A549 (cell line): Measurements from ENCODE around the gene NUDCD2. TPM values are rescaled to one million over a fixed set of nuclear protein-coding genes. Genes with fewer than 3 reads are reported as not detected.

Experiments used
- ATAC-seq, 2 experiments: fragments of 200-7000 bp in 1 of 2; fragments of >200 bp in 1 of 2; cut with Nextera tagmentation in 1 of 2; cut with Tn5 transposase in 1 of 2; 3 replicates each; pipeline versions ENCODE4 v1.8.0 to v1.9.1; 2018 to 2020; ENCODE audit warnings: mild to moderate bottlenecking in 1 of 2, moderate library complexity in 1 of 2
- CTCF ChIA-PET: fragments of 300-600 bp; sonication (Branson Sonifier 250); formaldehyde crosslinking; extraction: SDS; loops from one replicate; lab custom pipeline; 2021; ENCODE audit warnings: antibody characterized with exemption, inconsistent platforms; lab: Yijun Ruan, JAX
- POLR2A ChIA-PET: fragments of 350-600 bp; formaldehyde crosslinking; extraction: SDS; loops from one replicate; lab custom pipeline; 2021; ENCODE audit warnings: antibody characterized with exemption, inconsistent platforms; lab: Yijun Ruan, JAX
- DNase-seq, 2 experiments: peaks; one replicate each; pipeline versions ENCODE4 v3.0.0 to v3.0.0-alpha.2; 2011 to 2016; ENCODE audit warnings: low read depth in 1 of 2, low spot score in 1 of 2
- FAIRE-seq: peaks from 2 replicates; lab custom pipeline; 2011; peaks lifted over from hg19 to GRCh38; lab: Jason Lieb, UNC
- H3K27ac ChIP-seq, 2 experiments: fragments of >200 bp; sonication (Bioruptor Twin); formaldehyde crosslinking; 3 replicates each; pipeline ENCODE4 v1.5.1; 2016 to 2017
- H3K4me1 ChIP-seq: fragments of >200 bp; sonication (Bioruptor Twin); formaldehyde crosslinking; 3 replicates; pipeline ENCODE4 v1.6.1; 2016
- H3K4me2 ChIP-seq: fragments of >200 bp; sonication (Bioruptor Twin); formaldehyde crosslinking; 3 replicates; pipeline ENCODE4 v1.6.1; 2016
- H3K4me3 ChIP-seq: fragments of >200 bp; sonication (Bioruptor Twin); formaldehyde crosslinking; 3 replicates; pipeline ENCODE4 v1.5.1; 2016
- H3K9me3 ChIP-seq: fragments of >200 bp; sonication (Bioruptor Twin); formaldehyde crosslinking; 3 replicates; pipeline ENCODE4 v1.6.1; 2016
- EHMT2 ChIP-seq: fragments of 200-600 bp; sonication (generic); IDR thresholded peaks from 2 replicates; pipeline ENCODE4 v1.6.1; 2016; ENCODE audit warnings: antibody characterized with exemption, low read depth, mild to moderate bottlenecking, moderate library complexity
- GATA3 ChIP-seq: IDR thresholded peaks from 2 replicates; pipeline ENCODE4 v1.6.1; 2012; ENCODE audit warnings: borderline replicate concordance
- HOXB5 ChIP-seq: fragments of 250-450 bp; sonication (Bioruptor Pico); IDR thresholded peaks from 2 replicates; pipeline ENCODE4 v1.5.0; 2020; ENCODE audit warnings: mild to moderate bottlenecking, moderate library complexity
- JUN ChIP-seq, 2 experiments: fragments of >200 bp; sonication (Bioruptor Twin); formaldehyde crosslinking; IDR thresholded peaks; 2 replicates in 1 of 2; 3 replicates in 1 of 2; pipeline ENCODE4 v1.6.1; 2016 to 2017
- MAFK ChIP-seq: fragments of 450-650 bp; IDR thresholded peaks from 2 replicates; pipeline ENCODE4 v1.6.1; 2014; ENCODE audit not compliant: partially characterized antibody
- MAZ ChIP-seq: fragments of 150-350 bp; IDR thresholded peaks from 2 replicates; pipeline ENCODE4 v1.6.1; 2014; ENCODE audit warnings: antibody characterized with exemption, low read depth, low read length, borderline replicate concordance
- NFE2L2 ChIP-seq: fragments of 150-350 bp; conservative IDR thresholded peaks from 2 replicates; pipeline ENCODE4 v1.6.1; 2014; ENCODE audit warnings: low read length
- PHF8 ChIP-seq: fragments of 200-600 bp; sonication (generic); IDR thresholded peaks from 2 replicates; pipeline ENCODE4 v1.6.1; 2016; ENCODE audit warnings: low read depth, mild to moderate bottlenecking, antibody characterized with exemption, moderate library complexity, borderline replicate concordance
- RAD21 ChIP-seq, 2 experiments: fragments of >200 bp in 1 of 2; sonication (Bioruptor Twin) in 1 of 2; formaldehyde crosslinking in 1 of 2; IDR thresholded peaks in 1 of 2; conservative IDR thresholded peaks in 1 of 2; 2 replicates in 1 of 2; 3 replicates in 1 of 2; pipeline ENCODE4 v1.6.1; 2012 to 2018; ENCODE audit warnings: inconsistent platforms in 1 of 2
- ZC3H11A ChIP-seq: fragments of 450-650 bp; IDR thresholded peaks from 2 replicates; pipeline ENCODE4 v1.6.1; 2014; ENCODE audit warnings: antibody characterized with exemption, mild to moderate bottlenecking
- ZSCAN20 ChIP-seq: fragments of 250-450 bp; sonication (Bioruptor Pico); IDR thresholded peaks from 2 replicates; pipeline ENCODE4 v1.8.0; 2022; ENCODE audit warnings: mild to moderate bottlenecking, moderate library complexity
- WGBS: methylation state at CpG from one replicate; pipeline ENCODE4 v1.1.6; 2017; ENCODE audit errors: missing lambda C conversion rate; 5-methylcytosine and 5-hydroxymethylcytosine counted together
- polyA plus RNA-seq, 4 experiments: library from polyadenylated mRNA; depleted of rRNA in 3 of 4; stranded (reverse); fragments of >200 nt; fragmentation: RNase III in 1 of 4; extraction: RNeasy Plus Mini Kit Qiagen cat#74134 plus additional on column Dnase treatment in 1 of 4; gene quantifications; 2 replicates in 3 of 4; 3 replicates in 1 of 4; pipeline ENCODE4 v1.2.3, GENCODE V29; 2011 to 2017
- TF ChIP-seq, protein P1 (sequence below): fragments of >200 bp; sonication (Bioruptor Twin); formaldehyde crosslinking; IDR thresholded peaks from 3 replicates; pipeline ENCODE4 v1.5.1; 2016
- TF ChIP-seq, protein P2 (sequence below): IDR thresholded peaks from 2 replicates; pipeline ENCODE4 v1.6.1; 2012
- TF ChIP-seq, protein P3 (sequence below): IDR thresholded peaks from 2 replicates; pipeline ENCODE4 v1.6.1; 2012
- TF ChIP-seq, protein P4 (sequence below): fragments of 150-350 bp; IDR thresholded peaks from 2 replicates; pipeline ENCODE4 v1.6.1; 2014; ENCODE audit warnings: low read depth, mild to moderate bottlenecking, low read length
- TF ChIP-seq, protein P5 (sequence below): fragments of 250-450 bp; sonication (Bioruptor Pico); IDR thresholded peaks from 2 replicates; pipeline ENCODE4 v1.5.0; 2020; ENCODE audit warnings: low read depth, mild to moderate bottlenecking, moderate library complexity
- TF ChIP-seq, protein P6 (sequence below): fragments of 250-450 bp; sonication (Bioruptor Pico); IDR thresholded peaks from 2 replicates; pipeline ENCODE4 v1.5.0; 2021; ENCODE audit warnings: mild to moderate bottlenecking, moderate library complexity, borderline replicate concordance
- TF ChIP-seq, protein P7 (sequence below): fragments of 450-650 bp; IDR thresholded peaks from 2 replicates; pipeline ENCODE4 v1.6.1; 2014; ENCODE audit warnings: antibody characterized with exemption

NUDCD2 gene
- polyA plus RNA-seq, 2 of the 4 experiments (the other 2 are of a cell fraction): 22.3 to 43.9 TPM

DNA sequence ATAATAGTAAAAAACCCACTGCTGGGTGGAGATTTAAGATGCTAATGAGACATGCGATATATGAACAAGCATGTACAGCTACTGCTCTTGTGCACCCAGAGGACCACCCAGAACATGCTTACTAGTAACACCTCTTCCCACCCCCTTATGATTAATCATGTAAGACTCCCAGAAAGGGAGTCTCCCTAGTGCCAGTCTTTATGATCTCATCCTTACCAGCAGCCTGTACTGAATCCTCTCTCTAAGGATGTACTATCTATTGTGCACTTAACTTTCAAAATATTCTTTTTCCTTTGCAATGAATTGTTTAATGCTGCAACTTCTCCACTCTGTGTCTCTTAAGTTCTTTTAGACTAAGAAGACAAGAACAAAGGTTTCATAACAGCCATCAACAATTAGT, 36.4 kb upstream of the NUDCD2 start (continued):
- TF ChIP-seq, protein P1, sequence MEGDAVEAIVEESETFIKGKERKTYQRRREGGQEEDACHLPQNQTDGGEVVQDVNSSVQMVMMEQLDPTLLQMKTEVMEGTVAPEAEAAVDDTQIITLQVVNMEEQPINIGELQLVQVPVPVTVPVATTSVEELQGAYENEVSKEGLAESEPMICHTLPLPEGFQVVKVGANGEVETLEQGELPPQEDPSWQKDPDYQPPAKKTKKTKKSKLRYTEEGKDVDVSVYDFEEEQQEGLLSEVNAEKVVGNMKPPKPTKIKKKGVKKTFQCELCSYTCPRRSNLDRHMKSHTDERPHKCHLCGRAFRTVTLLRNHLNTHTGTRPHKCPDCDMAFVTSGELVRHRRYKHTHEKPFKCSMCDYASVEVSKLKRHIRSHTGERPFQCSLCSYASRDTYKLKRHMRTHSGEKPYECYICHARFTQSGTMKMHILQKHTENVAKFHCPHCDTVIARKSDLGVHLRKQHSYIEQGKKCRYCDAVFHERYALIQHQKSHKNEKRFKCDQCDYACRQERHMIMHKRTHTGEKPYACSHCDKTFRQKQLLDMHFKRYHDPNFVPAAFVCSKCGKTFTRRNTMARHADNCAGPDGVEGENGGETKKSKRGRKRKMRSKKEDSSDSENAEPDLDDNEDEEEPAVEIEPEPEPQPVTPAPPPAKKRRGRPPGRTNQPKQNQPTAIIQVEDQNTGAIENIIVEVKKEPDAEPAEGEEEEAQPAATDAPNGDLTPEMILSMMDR: no peak
- TF ChIP-seq, protein P2, sequence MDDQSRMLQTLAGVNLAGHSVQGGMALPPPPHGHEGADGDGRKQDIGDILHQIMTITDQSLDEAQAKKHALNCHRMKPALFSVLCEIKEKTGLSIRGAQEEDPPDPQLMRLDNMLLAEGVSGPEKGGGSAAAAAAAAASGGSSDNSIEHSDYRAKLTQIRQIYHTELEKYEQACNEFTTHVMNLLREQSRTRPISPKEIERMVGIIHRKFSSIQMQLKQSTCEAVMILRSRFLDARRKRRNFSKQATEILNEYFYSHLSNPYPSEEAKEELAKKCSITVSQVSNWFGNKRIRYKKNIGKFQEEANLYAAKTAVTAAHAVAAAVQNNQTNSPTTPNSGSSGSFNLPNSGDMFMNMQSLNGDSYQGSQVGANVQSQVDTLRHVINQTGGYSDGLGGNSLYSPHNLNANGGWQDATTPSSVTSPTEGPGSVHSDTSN: no peak
- TF ChIP-seq, protein P3, sequence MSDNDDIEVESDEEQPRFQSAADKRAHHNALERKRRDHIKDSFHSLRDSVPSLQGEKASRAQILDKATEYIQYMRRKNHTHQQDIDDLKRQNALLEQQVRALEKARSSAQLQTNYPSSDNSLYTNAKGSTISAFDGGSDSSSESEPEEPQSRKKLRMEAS: no peak
- TF ChIP-seq, protein P4, sequence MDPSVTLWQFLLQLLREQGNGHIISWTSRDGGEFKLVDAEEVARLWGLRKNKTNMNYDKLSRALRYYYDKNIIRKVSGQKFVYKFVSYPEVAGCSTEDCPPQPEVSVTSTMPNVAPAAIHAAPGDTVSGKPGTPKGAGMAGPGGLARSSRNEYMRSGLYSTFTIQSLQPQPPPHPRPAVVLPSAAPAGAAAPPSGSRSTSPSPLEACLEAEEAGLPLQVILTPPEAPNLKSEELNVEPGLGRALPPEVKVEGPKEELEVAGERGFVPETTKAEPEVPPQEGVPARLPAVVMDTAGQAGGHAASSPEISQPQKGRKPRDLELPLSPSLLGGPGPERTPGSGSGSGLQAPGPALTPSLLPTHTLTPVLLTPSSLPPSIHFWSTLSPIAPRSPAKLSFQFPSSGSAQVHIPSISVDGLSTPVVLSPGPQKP: no peak
- TF ChIP-seq RAD21 (conservative IDR thresholded peaks at IDR 0.05 in 1 of 2, IDR thresholded peaks at IDR 0.05 in 1 of 2) (no peak), ZC3H11A (no peak)

DNA sequence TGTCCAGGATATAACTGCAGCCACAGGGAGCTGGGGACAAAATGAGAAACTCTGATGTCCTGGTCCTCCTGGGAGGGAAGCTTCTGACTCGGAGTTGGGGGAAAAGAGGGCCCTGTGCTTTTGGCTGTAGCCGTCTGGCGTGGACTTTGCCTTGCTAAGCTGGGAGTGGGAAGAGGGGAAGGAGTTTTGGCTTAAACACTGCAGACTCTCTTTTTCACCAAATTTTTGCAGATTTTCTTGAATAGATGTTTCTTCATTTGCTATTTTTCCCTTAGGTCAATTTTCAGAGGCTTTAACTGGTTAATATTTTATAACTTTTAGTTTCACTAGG, 29.8 kb upstream of the NUDCD2 start:
- no peak overlapping the region for H3K27ac ChIP-seq
- ChIA-PET POLR2A (no interaction called here), CTCF (interaction anchor here (1.2 to 1.7 kb wide), 3 partner anchors 13 to 19 kb away, joined by 3 to 4 read pairs (median 3); partner anchors contain the start of gene MAT2B)
- no peak overlapping the region for H3K4me2 ChIP-seq
- FAIRE-seq (no peak), DNase-seq (no peak), ATAC-seq (no peak)
- TF ChIP-seq, protein P3: no peak
- TF ChIP-seq PHF8 (no peak), NFE2L2 (no peak), EHMT2 (no peak), MAFK (no peak), MAZ (no peak), ZSCAN20 (CRISPR knock-in tag) (no peak), HOXB5 (CRISPR knock-in tag) (no peak), GATA3 (no peak), JUN (IDR thresholded peaks at IDR 0.05) (no peak)
- TF ChIP-seq, protein P1: no peak
- TF ChIP-seq, protein P5, sequence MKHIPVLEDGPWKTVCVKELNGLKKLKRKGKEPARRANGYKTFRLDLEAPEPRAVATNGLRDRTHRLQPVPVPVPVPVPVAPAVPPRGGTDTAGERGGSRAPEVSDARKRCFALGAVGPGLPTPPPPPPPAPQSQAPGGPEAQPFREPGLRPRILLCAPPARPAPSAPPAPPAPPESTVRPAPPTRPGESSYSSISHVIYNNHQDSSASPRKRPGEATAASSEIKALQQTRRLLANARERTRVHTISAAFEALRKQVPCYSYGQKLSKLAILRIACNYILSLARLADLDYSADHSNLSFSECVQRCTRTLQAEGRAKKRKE (CRISPR knock-in tag): no peak
- TF ChIP-seq, protein P6, sequence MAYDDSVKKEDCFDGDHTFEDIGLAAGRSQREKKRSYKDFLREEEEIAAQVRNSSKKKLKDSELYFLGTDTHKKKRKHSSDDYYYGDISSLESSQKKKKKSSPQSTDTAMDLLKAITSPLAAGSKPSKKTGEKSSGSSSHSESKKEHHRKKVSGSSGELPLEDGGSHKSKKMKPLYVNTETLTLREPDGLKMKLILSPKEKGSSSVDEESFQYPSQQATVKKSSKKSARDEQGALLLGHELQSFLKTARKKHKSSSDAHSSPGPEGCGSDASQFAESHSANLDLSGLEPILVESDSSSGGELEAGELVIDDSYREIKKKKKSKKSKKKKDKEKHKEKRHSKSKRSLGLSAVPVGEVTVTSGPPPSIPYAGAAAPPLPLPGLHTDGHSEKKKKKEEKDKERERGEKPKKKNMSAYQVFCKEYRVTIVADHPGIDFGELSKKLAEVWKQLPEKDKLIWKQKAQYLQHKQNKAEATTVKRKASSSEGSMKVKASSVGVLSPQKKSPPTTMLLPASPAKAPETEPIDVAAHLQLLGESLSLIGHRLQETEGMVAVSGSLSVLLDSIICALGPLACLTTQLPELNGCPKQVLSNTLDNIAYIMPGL: no peak
- TF ChIP-seq, protein P7, sequence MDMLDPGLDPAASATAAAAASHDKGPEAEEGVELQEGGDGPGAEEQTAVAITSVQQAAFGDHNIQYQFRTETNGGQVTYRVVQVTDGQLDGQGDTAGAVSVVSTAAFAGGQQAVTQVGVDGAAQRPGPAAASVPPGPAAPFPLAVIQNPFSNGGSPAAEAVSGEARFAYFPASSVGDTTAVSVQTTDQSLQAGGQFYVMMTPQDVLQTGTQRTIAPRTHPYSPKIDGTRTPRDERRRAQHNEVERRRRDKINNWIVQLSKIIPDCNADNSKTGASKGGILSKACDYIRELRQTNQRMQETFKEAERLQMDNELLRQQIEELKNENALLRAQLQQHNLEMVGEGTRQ: no peak
- H3K9me3 ChIP-seq: no peaks in the 10 kb centered on the region
- whole genome bisulfite sequencing: 91% methylated on average over 3 of the region's 3 CpGs
- H3K4me3 ChIP-seq: no peak overlapping the region
- H3K4me1 ChIP-seq: 0 out of 3 replicates have a peak, but pooled peaks cover 3% of the 10 kb centered on the region
